HCT116 (cell line): ENCODE results near the gene NHLH1. TPM values are rescaled to one million over a fixed set of nuclear protein-coding genes. Genes with fewer than 3 reads are reported as not detected.

Experiments used
- ATAC-seq: fragments of 200-7000 bp; cut with Tn5 transposase; 2 replicates; pipeline ENCODE4 v1.9.1; 2020; ENCODE audit warnings: mild to moderate bottlenecking, moderate library complexity
- BruUV-seq: library from RNA; stranded (reverse); fragments of 400-500 nt; replicated peaks from 2 replicates; lab custom pipeline; 2021; lab: Mats Ljungman, UMichigan
- CTCF ChIA-PET: fragments of 300-600 bp; sonication (Branson Sonifier 250); formaldehyde crosslinking; loops from one replicate; lab custom pipeline; 2021; ENCODE audit warnings: antibody characterized with exemption; lab: Charles Lee
- POLR2A ChIA-PET: fragments of 300-600, 350-600 bp; sonication (Branson Sonifier 250); formaldehyde crosslinking; loops from one replicate; lab custom pipeline; 2021; ENCODE audit warnings: antibody characterized with exemption; lab: Charles Lee
- RAD21 ChIA-PET, 2 experiments: fragments of 300-600 bp; sonication (Branson Sonifier 250); formaldehyde crosslinking; loops; one replicate each; lab custom pipeline; 2023; ENCODE audit warnings: low total read pairs in 2 of 2; ENCODE audit not compliant: uncharacterized antibody in 2 of 2, unreplicated experiment in 2 of 2, low non-redundant PET in 1 of 2; lab: Charles Lee
- DNase-seq: peaks from one replicate; pipeline ENCODE4 v3.0.0-alpha.2; 2010; ENCODE audit warnings: low read depth, low spot score
- H2AFZ ChIP-seq: fragments of 200-600 bp; shearing (Covaris generic), sonication (generic); 2 replicates; pipeline ENCODE4 v1.6.1; 2017; ENCODE audit warnings: low read depth, mixed run types, mixed read lengths, antibody characterized with exemption, low read length; ENCODE audit not compliant: poor library complexity, severe bottlenecking
- H3K27ac ChIP-seq: 2 replicates; pipeline ENCODE4 v1.5.1; 2012; ENCODE audit warnings: low read depth, low read length
- H3K27me3 ChIP-seq: fragments of 200-600 bp; sonication (generic); 2 replicates; pipeline ENCODE4 v1.6.1; 2016; ENCODE audit warnings: mixed run types, low read length, mixed read lengths; ENCODE audit not compliant: insufficient read depth
- H3K36me3 ChIP-seq, 2 experiments: fragments of 200-500 bp in 1 of 2; fragments of 200-600 bp in 1 of 2; sonication (Bioruptor generic) in 1 of 2; sonication (generic) in 1 of 2; 2 replicates each; pipeline versions ENCODE4 v1.5.1 to v1.6.1; 2014 to 2016; ENCODE audit warnings: low read length in 2 of 2, inconsistent platforms in 1 of 2, mixed read lengths in 1 of 2, mixed run types in 1 of 2; ENCODE audit not compliant: insufficient read depth in 2 of 2, control insufficient read depth in 1 of 2
- H3K4me1 ChIP-seq, 2 experiments: fragments of 200-600 bp in 1 of 2; sonication (generic) in 1 of 2; 2 replicates each; pipeline versions ENCODE4 v1.5.1 to v1.6.1; 2012 to 2017; ENCODE audit warnings: low read length in 2 of 2, inconsistent platforms in 1 of 2, mild to moderate bottlenecking in 1 of 2, mixed read lengths in 1 of 2, mixed run types in 1 of 2, moderate library complexity in 1 of 2; ENCODE audit not compliant: insufficient read depth in 2 of 2, control insufficient read depth in 1 of 2
- H3K4me2 ChIP-seq: fragments of 200-600 bp; sonication (generic); 2 replicates; pipeline ENCODE4 v1.6.1; 2017; ENCODE audit warnings: mixed run types, low read length, mixed read lengths
- H3K4me3 ChIP-seq, 2 experiments: fragments of 200-600 bp in 1 of 2; sonication (generic) in 1 of 2; replicated peaks in 1 of 2; 2 replicates each; pipeline ENCODE4 v1.5.1; 2011 to 2016; ENCODE audit warnings: low read length in 2 of 2, control low read depth in 1 of 2, low read depth in 1 of 2, mild to moderate bottlenecking in 1 of 2, mixed read lengths in 1 of 2, mixed run types in 1 of 2
- H3K79me2 ChIP-seq: fragments of 200-600 bp; sonication (generic); 2 replicates; pipeline ENCODE4 v1.6.1; 2017; ENCODE audit warnings: mild to moderate bottlenecking, mixed run types, low read length, moderate library complexity, mixed read lengths; ENCODE audit not compliant: insufficient read depth
- H3K9ac ChIP-seq: fragments of 200-600 bp; sonication (generic); 2 replicates; pipeline ENCODE4 v1.6.1; 2016; ENCODE audit warnings: low read length, mixed read lengths
- H3K9me2 ChIP-seq: fragments of 200-600 bp; sonication (generic), shearing (Covaris generic); 2 replicates; pipeline ENCODE4 v1.6.1; 2017; ENCODE audit warnings: mixed run types, mild to moderate bottlenecking, moderate library complexity; ENCODE audit not compliant: insufficient read depth
- H3K9me3 ChIP-seq, 2 experiments: fragments of 200-500 bp in 1 of 2; fragments of 200-600 bp in 1 of 2; sonication (Bioruptor generic) in 1 of 2; sonication (generic) in 1 of 2; 2 replicates each; pipeline ENCODE4 v1.6.1; 2014 to 2017; ENCODE audit warnings: low read length in 2 of 2, mixed read lengths in 2 of 2, inconsistent platforms in 1 of 2, low read depth in 1 of 2, mild to moderate bottlenecking in 1 of 2, mixed run types in 1 of 2, moderate library complexity in 1 of 2; ENCODE audit not compliant: control insufficient read depth in 1 of 2, insufficient read depth in 1 of 2
- H4K20me1 ChIP-seq: fragments of 200-600 bp; sonication (generic), shearing (Covaris generic); 2 replicates; pipeline ENCODE4 v1.6.1; 2017; ENCODE audit warnings: mixed run types, mild to moderate bottlenecking, moderate library complexity; ENCODE audit not compliant: insufficient read depth
- CBX3 ChIP-seq: IDR thresholded peaks from 2 replicates; pipeline ENCODE4 v1.6.1; 2012; ENCODE audit warnings: low read depth
- ELF1 ChIP-seq: IDR thresholded peaks from 2 replicates; pipeline ENCODE4 v1.6.1; 2012; ENCODE audit warnings: low read depth, borderline replicate concordance
- EZH2 ChIP-seq: fragments of 200-600 bp; sonication (generic); IDR thresholded peaks from 2 replicates; pipeline ENCODE4 v1.6.1; 2017; ENCODE audit warnings: antibody characterized with exemption, mixed run types
- EZH2phosphoT487 ChIP-seq: fragments of 200-600 bp; IDR thresholded peaks from 2 replicates; pipeline ENCODE4 v1.6.1; 2018; ENCODE audit warnings: antibody characterized with exemption, borderline replicate concordance
- FOSL1 ChIP-seq: IDR thresholded peaks from 2 replicates; pipeline ENCODE4 v1.6.1; 2012; ENCODE audit warnings: low read depth
- POLR2A ChIP-seq: IDR thresholded peaks from 2 replicates; pipeline ENCODE4 v1.7.0; 2011; ENCODE audit warnings: borderline replicate concordance; ENCODE audit not compliant: insufficient read depth, insufficient read length; ENCODE audit errors: extremely low read depth
- POLR2AphosphoS5 ChIP-seq: IDR thresholded peaks from 2 replicates; pipeline ENCODE4 v1.6.1; 2011; ENCODE audit warnings: mild to moderate bottlenecking, low read depth, low read length, moderate library complexity
- RAD21 ChIP-seq: IDR thresholded peaks from 2 replicates; pipeline ENCODE4 v1.6.1; 2012; ENCODE audit warnings: low read depth, mild to moderate bottlenecking
- REST ChIP-seq: IDR thresholded peaks from 2 replicates; pipeline ENCODE4 v1.6.1; 2012; ENCODE audit warnings: low read depth
- SIN3A ChIP-seq: IDR thresholded peaks from 2 replicates; pipeline ENCODE4 v1.6.1; 2012; ENCODE audit warnings: low read depth
- SP1 ChIP-seq: IDR thresholded peaks from 2 replicates; pipeline ENCODE4 v1.6.1; 2012; ENCODE audit warnings: low read depth
- ZBTB33 ChIP-seq: IDR thresholded peaks from 2 replicates; pipeline ENCODE4 v1.6.1; 2011; ENCODE audit warnings: mild to moderate bottlenecking, low read length, moderate library complexity; ENCODE audit not compliant: insufficient replicate concordance; ENCODE audit errors: extremely low read depth
- intact Hi-C: fragments of 100-400 bp; cut with micrococcal nuclease; formaldehyde crosslinking; loops from 2 replicates; pipeline ENCODE4 v1.10.0; 2022
- total RNA-seq: library from RNA; stranded (reverse); gene quantifications from one replicate; pipeline ENCODE4 v1.2.1, GENCODE V29; 2021; ENCODE audit not compliant: unreplicated experiment
- TF ChIP-seq, protein P1 (sequence below), 3 experiments: fragments of 200-600 bp in 1 of 3; sonication (generic) in 1 of 3; IDR thresholded peaks in 2 of 3; conservative IDR thresholded peaks in 1 of 3; 2 replicates each; pipeline ENCODE4 v1.5.1; 2012 to 2017; ENCODE audit warnings: low read depth in 2 of 3, low read length in 2 of 3, antibody characterized with exemption in 1 of 3, borderline replicate concordance in 1 of 3, control low read depth in 1 of 3, mild to moderate bottlenecking in 1 of 3, mixed read lengths in 1 of 3, mixed run types in 1 of 3, moderate library complexity in 1 of 3; ENCODE audit not compliant: insufficient read depth in 1 of 3
- TF ChIP-seq, protein P2 (sequence below): IDR thresholded peaks from 2 replicates; pipeline ENCODE4 v1.6.1; 2012
- TF ChIP-seq, protein P3 (sequence below): IDR thresholded peaks from 2 replicates; pipeline ENCODE4 v1.6.1; 2012

Gene NHLH1
- total RNA-seq, 1 experiment from 2014 or later = 0.12 TPM

DNA sequence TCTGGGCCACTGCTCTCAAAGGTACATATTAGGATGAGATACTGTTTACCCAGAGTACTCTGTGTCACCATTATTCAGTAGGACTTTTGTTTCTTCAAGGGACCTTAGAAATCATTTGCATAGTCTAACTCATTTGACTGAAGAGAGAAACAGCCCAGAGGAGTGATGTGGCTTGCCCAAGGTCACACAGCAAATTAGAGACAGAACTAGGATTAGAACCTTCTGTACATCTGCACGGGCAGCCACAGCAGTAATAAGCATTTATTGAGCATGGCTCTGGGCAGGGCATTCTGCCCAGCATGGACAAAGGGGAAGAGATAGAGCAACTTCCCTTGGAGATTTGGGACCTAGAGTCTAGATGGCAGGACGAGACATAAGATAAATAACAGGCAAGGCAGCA lies 5.7 kb upstream of the NHLH1 start (continued):
- TF ChIP-seq, protein P1, sequence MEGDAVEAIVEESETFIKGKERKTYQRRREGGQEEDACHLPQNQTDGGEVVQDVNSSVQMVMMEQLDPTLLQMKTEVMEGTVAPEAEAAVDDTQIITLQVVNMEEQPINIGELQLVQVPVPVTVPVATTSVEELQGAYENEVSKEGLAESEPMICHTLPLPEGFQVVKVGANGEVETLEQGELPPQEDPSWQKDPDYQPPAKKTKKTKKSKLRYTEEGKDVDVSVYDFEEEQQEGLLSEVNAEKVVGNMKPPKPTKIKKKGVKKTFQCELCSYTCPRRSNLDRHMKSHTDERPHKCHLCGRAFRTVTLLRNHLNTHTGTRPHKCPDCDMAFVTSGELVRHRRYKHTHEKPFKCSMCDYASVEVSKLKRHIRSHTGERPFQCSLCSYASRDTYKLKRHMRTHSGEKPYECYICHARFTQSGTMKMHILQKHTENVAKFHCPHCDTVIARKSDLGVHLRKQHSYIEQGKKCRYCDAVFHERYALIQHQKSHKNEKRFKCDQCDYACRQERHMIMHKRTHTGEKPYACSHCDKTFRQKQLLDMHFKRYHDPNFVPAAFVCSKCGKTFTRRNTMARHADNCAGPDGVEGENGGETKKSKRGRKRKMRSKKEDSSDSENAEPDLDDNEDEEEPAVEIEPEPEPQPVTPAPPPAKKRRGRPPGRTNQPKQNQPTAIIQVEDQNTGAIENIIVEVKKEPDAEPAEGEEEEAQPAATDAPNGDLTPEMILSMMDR (IDR thresholded peaks at IDR 0.05 in 2 of 3, conservative IDR thresholded peaks at IDR 0.05 in 1 of 3; ENCODE audit: borderline replicate concordance in 1 of 3, insufficient read depth in 1 of 3, low read depth in 2 of 3, low read length in 2 of 3) = no peak
- TF ChIP-seq, all 23 proteins: peak for 0

- Histone ChIP-seq H4K20me1 (no peaks in the 10 kb centered on the region), H2AFZ (no peak overlapping the region), H3K79me2 (no peaks in the 10 kb centered on the region), H3K9ac (no peak overlapping the region), H3K27ac (no peak overlapping the region), H3K4me2 (no peak overlapping the region), H3K36me3 (peaks cover 0 to 4% of the 10 kb centered on the region in 2 experiments; a peak in 2 of 4 replicates), H3K9me2 (no peaks in the 10 kb centered on the region), H3K4me1 (no peaks in the 10 kb centered on the region), H3K4me3 (no peak overlapping the region), H3K9me3 (no peaks in the 10 kb centered on the region), H3K27me3 (no peaks in the 10 kb centered on the region)
- DNase-seq = no peak
- BruUV-seq = no TSS peak
- no peak for ATAC-seq
- RAD21 ChIA-PET = no interaction called here
- POLR2A ChIA-PET = no interaction called here
- CTCF ChIA-PET = interaction anchor here (1.8 kb wide), 1 partner anchor 15 kb away, joined by 6 read pairs; no protein-coding TSS in a partner anchor
- intact Hi-C loops = no loop called here
- TF ChIP-seq, protein P2, sequence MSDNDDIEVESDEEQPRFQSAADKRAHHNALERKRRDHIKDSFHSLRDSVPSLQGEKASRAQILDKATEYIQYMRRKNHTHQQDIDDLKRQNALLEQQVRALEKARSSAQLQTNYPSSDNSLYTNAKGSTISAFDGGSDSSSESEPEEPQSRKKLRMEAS = no peak
- no peak for TF ChIP-seq POLR2A
- no peak for TF ChIP-seq REST
- no peak for TF ChIP-seq ELF1
- no peak for TF ChIP-seq ZBTB33
- TF ChIP-seq SP1 = no peak
- no peak for TF ChIP-seq CBX3
- no peak for TF ChIP-seq SIN3A
- TF ChIP-seq RAD21 = no peak
- no peak for TF ChIP-seq EZH2
- TF ChIP-seq, protein P1 (IDR thresholded peaks at IDR 0.05 in 2 of 3, conservative IDR thresholded peaks at IDR 0.05 in 1 of 3; ENCODE audit: borderline replicate concordance in 1 of 3, insufficient read depth in 1 of 3, low read depth in 2 of 3, low read length in 2 of 3) = no peak
- TF ChIP-seq, protein P3, sequence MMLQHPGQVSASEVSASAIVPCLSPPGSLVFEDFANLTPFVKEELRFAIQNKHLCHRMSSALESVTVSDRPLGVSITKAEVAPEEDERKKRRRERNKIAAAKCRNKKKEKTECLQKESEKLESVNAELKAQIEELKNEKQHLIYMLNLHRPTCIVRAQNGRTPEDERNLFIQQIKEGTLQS = no peak
- TF ChIP-seq POLR2AphosphoS5 = no peak
- no peak for TF ChIP-seq FOSL1
- TF ChIP-seq EZH2phosphoT487 = no peak
Measured at GRCh38 chr1:160361814-160362167, 5.1 kb upstream of the NHLH1 start.
